ENCODE data around the gene RSAD2. TPM values are rescaled to one million over a fixed set of nuclear protein-coding genes. Genes with fewer than 3 reads are reported as not detected.

RSAD2 gene
- total RNA-seq, 1 experiment from 2014 or later, result not detected

DNA sequence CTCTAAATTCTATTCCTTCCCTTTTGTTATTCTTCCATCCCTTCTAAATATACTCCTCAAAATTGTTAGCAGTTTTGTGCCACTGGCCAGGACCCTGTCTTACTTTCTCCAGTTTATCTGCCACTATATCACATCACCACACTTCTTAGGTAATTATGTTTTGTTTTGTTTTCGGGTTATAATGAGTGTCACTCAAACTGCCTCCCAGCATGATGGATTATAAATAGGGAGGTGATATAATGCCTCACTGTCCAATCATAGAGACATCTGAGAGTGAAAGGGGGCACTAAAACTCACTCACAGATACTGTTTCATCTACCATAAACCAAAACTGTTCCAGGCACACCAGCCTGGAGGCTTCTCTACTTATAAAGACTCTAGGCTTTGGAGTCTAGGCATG lies 3.5 kb downstream of the RSAD2 start:
- ChIA-PET POLR2A (ENCODE audit: unreplicated experiment) (no interaction called here), CTCF (no interaction called here)
- Histone ChIP-seq H3K9me3 (ENCODE audit: insufficient read depth, low read depth) (no peaks in the 10 kb centered on the region), H3K4me3 (no peak overlapping the region), H3K27ac (no peak overlapping the region), H3K4me1 (replicated peaks; ENCODE audit: insufficient read depth) (no peaks in the 10 kb centered on the region), H3K4me2 (no peak overlapping the region), H3K27me3 (ENCODE audit: insufficient read depth, low read depth) (peaks cover 21% of the 10 kb centered on the region; the same call in 1 of the 2 replicates), H3K36me3 (ENCODE audit: low read depth) (no peaks in the 10 kb centered on the region), H4K20me1 (ENCODE audit: insufficient read depth) (no peaks in the 10 kb centered on the region), H3F3A (ENCODE audit: insufficient read depth, low read depth) (no peaks in the 10 kb centered on the region), H2AFZ (no peak overlapping the region), H3K79me2 (ENCODE audit: low read depth) (no peaks in the 10 kb centered on the region), H3K9me2 (ENCODE audit: insufficient read depth) (no peaks in the 10 kb centered on the region)
- no TSS peak for BruUV-seq (replicated peaks)
- intact Hi-C loops (cut with micrococcal nuclease; ENCODE audit: unreplicated experiment), result no loop called here
- no peak for DNase-seq
- TF ChIP-seq, protein P1, sequence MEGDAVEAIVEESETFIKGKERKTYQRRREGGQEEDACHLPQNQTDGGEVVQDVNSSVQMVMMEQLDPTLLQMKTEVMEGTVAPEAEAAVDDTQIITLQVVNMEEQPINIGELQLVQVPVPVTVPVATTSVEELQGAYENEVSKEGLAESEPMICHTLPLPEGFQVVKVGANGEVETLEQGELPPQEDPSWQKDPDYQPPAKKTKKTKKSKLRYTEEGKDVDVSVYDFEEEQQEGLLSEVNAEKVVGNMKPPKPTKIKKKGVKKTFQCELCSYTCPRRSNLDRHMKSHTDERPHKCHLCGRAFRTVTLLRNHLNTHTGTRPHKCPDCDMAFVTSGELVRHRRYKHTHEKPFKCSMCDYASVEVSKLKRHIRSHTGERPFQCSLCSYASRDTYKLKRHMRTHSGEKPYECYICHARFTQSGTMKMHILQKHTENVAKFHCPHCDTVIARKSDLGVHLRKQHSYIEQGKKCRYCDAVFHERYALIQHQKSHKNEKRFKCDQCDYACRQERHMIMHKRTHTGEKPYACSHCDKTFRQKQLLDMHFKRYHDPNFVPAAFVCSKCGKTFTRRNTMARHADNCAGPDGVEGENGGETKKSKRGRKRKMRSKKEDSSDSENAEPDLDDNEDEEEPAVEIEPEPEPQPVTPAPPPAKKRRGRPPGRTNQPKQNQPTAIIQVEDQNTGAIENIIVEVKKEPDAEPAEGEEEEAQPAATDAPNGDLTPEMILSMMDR (conservative IDR thresholded peaks at IDR 0.05), result no peak
- no peak for TF ChIP-seq EZH2 (IDR thresholded peaks at IDR 0.05; ENCODE audit: low read depth)

DNA sequence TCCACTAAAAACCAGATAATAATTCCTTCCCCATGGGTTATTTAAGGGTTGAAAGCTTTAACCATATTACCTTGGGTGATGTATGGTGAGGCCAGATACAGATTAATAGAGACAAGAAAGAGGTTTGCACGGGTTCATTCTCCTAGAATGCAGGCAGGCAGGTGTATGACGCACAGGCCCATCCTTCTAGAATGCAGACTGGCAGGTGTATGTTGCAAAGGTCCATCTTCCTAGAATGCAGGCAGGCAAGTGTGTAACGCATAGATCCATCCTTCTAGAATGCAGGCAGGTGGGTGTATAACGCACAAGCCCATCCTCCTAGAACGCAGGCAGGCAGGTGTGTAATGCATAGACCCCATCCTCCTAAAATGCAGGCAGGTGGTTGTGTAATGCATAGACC lies 3.9 kb downstream of the RSAD2 start:
- no peaks in the 10 kb centered on the region for H4K20me1 ChIP-seq (ENCODE audit: insufficient read depth)
- POLR2A ChIA-PET (ENCODE audit: unreplicated experiment), result no interaction called here
- no peaks in the 10 kb centered on the region for H3F3A ChIP-seq (ENCODE audit: insufficient read depth, low read depth)
- no peak overlapping the region for H2AFZ ChIP-seq
- no peaks in the 10 kb centered on the region for H3K79me2 ChIP-seq (ENCODE audit: low read depth)
- intact Hi-C loops (cut with micrococcal nuclease; ENCODE audit: unreplicated experiment), result no loop called here
- H3K36me3 ChIP-seq (ENCODE audit: low read depth), result no peaks in the 10 kb centered on the region
- H3K4me3 ChIP-seq, result no peak overlapping the region
- no peaks in the 10 kb centered on the region for H3K9me3 ChIP-seq (ENCODE audit: insufficient read depth, low read depth)
- CTCF ChIA-PET, result no interaction called here
- no peak overlapping the region for H3K27ac ChIP-seq
- TF ChIP-seq, protein P1 (conservative IDR thresholded peaks at IDR 0.05), result no peak
- TF ChIP-seq EZH2 (IDR thresholded peaks at IDR 0.05; ENCODE audit: low read depth), result no peak
- H3K4me1 ChIP-seq (replicated peaks; ENCODE audit: insufficient read depth), result no peaks in the 10 kb centered on the region
- no peaks in the 10 kb centered on the region for H3K9me2 ChIP-seq (ENCODE audit: insufficient read depth)
- H3K4me2 ChIP-seq, result no peak overlapping the region
- peaks cover 25% of the 10 kb centered on the region; the same call in 1 of the 2 replicates for H3K27me3 ChIP-seq (ENCODE audit: insufficient read depth, low read depth)
- no peak for DNase-seq
- no TSS peak for BruUV-seq (replicated peaks)

DNA sequence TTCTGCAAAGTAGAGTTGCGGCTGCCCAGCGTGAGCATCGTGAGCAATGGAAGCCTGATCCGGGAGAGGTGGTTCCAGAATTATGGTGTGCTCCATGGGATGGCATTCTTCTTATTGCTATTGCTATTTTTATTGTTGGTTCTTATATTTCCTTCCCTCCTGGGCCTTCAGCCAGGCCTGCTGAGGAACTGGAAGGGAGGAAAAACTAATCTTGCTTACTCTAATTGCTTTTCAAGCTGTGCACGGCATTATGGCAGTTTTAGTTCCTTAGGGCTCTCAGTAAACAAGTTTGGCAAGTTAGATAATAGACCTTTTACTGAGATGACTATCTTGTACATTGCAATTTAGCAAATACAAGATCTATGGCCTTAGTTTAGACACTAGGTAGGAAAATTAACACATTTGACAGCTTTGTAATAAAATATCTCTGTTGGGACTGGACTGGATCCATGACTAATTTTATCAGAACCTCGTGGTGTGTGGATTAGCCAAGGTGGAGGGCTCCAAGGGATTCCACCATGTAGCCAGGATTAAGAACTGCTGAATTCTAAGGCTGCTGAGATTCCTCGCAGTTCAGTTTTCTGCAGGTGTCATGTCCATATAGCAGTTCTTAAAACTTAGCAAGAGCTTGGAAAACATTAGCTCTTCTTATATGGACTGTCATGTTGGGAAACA lies 6.0 kb downstream of the RSAD2 start:
- H3K4me1 ChIP-seq (replicated peaks; ENCODE audit: insufficient read depth), result no peaks in the 10 kb centered on the region
- no peaks in the 10 kb centered on the region for H3K36me3 ChIP-seq (ENCODE audit: low read depth)
- ChIA-PET CTCF (no interaction called here), POLR2A (ENCODE audit: unreplicated experiment) (no interaction called here)
- no peaks in the 10 kb centered on the region for H4K20me1 ChIP-seq (ENCODE audit: insufficient read depth)
- intact Hi-C loops (cut with micrococcal nuclease; ENCODE audit: unreplicated experiment), result no loop called here
- H3K79me2 ChIP-seq (ENCODE audit: low read depth), result no peaks in the 10 kb centered on the region
- no peak for TF ChIP-seq EZH2 (IDR thresholded peaks at IDR 0.05; ENCODE audit: low read depth)
- TF ChIP-seq, protein P1 (conservative IDR thresholded peaks at IDR 0.05), result no peak
- H3K27ac ChIP-seq, result no peak overlapping the region
- no peaks in the 10 kb centered on the region for H3K9me2 ChIP-seq (ENCODE audit: insufficient read depth)
- no peak overlapping the region for H3K4me2 ChIP-seq
- no peak for DNase-seq
- no peak overlapping the region for H3K4me3 ChIP-seq
- no peak overlapping the region for H2AFZ ChIP-seq
- BruUV-seq (replicated peaks), result no TSS peak
- H3K27me3 ChIP-seq (ENCODE audit: insufficient read depth, low read depth), result peaks cover 31% of the 10 kb centered on the region; the same call in 1 of the 2 replicates
- H3F3A ChIP-seq (ENCODE audit: insufficient read depth, low read depth), result no peaks in the 10 kb centered on the region
- H3K9me3 ChIP-seq (ENCODE audit: insufficient read depth, low read depth), result no peaks in the 10 kb centered on the region

Data from PC-9 (cell line).